Limb (tissue), 2 donors: ENCODE data around the gene ARHGEF16.

ENCODE experiments used
- DNase-seq, 2 donors: peaks; one replicate each; pipeline ENCODE4 v3.0.0-alpha.2; 2016; ENCODE audit errors: extremely low spot score in 2 of 2

ARHGEF16 gene

DNA sequence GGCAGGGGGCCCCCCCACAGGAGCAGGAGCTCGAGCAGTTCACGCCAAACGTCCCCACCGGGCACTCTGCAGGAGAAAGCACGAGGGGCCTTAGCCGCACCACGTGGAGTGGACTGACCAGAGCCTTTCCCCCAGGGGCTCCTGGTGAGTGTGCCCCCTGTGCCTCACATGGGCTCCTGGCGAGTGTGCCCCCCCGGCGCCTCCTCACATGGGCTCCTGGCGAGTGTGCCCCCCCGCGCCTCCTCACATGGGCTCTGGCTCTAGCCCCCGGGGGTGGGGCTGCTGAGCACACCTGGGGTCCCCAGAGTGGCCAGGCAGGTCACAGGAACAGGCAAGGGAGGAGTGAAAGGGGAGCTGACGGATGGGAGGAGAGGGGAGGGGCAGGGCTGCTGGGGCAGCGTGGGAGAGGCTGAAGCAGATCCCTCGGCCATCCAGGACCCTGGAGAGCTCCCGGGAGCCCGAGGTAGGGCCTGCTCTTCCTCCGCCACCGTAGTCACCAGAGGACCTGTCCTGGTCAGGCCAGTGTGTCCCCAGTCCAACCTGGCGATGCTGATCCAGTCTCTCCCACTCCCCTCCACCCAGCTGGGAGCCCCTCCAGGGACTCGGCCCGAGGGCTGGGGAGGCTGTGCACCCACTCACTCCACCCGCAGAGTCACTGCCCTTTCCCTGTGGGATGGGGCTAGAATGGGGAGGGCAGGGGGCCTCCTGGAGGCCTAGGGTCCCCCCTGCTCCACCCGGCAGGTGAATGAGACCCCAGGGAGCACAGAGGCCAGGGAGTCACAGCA lies 47.6 kb downstream of the ARHGEF16 start:
- peak in 1 of 2 donors; percentile 92 for DNase-seq

DNA sequence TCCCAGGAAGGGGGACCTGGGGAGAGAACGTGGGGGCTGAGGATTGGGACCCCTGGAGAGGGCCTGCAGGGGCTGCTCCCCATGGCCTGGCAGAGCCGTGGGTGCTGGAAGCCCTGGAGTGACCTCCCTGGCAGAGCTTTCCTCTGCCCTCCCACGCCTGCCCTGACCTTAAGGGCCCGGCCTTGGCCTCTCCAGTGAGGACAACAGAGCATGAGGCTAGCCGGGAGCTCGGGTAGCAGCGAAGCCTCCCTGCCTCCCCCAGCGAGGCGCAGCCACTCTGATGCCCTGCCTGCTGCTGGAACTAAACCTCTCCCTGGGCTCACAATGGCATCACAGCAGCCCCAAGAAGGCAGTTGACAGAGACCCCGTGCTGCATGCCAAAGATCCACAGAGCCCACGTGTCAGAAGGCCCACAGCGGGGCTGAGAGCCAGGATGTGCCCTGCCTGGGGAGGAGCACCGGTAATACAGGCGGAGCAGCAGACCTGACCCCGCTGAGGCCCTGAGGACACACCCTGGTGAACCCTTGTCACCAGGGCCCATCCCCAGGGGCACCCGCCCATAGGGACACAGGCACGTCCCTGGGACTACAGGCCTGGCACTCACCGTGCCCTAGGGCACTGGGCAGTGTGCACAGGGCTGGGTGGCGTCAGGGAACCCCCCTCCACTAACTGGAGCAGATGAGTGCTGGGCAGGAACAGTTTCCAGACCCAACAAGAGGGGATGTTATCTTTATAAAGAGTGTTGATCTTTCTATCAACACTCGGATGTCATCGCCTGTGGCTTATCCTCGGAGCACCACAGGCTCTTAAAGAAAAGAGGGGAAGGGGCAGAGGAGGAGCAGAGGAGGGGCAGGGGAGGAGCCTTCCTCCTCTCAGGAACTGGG lies 48.4 kb downstream of the ARHGEF16 start:
- no peak for DNase-seq

DNA sequence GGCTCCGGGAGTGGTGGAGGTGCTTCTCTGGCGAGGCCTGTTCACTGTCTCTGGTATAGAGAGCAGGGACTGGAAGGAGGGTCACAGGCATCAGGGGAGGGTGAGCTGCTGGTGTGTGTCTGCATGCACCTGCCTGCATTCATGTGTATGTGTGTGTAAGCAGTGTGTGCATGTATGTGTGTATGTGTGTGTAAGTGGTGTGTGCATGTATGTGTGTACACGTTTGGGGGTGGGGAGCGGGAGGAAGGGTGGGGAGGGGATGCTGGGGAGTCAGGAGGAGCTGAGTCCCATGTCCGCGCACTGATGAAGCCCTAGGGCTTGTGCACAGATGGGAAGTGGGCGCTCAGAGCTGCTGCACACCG lies 49.0 kb downstream of the ARHGEF16 start:
- DNase-seq, result no peak

DNA sequence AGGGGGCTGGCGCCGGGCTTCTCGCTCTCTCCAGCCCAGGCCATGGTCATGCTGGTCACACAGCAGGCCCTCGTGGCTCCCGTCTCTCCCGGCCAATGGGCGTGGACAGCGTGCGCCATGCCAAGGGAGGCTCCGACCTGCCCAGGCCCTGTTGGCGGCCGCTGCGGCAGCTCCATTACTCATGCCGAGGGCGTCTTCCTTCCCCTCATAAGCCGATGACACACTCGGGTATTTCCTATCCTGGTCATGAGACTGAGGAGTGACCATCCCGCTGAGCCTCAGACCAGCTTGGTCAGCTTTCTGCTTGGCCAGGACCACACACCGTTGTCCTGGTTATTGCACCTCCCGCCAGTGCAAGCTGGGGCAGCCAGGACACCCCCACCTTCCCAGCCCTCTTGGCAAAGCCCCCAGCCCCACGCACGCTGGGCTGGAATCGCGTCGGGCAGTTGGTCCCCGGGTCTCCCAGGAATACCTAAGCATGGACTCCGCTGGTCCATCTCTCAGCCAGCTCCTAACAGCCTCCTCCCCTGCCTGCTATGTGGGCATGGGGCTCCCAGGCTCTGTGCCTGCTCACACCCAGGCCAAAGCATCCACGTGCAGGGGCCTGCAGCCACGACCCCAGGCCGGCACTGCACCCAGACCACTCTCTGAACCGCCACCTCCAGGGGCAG lies 49.8 kb downstream of the ARHGEF16 start:
- no peak for DNase-seq

DNA sequence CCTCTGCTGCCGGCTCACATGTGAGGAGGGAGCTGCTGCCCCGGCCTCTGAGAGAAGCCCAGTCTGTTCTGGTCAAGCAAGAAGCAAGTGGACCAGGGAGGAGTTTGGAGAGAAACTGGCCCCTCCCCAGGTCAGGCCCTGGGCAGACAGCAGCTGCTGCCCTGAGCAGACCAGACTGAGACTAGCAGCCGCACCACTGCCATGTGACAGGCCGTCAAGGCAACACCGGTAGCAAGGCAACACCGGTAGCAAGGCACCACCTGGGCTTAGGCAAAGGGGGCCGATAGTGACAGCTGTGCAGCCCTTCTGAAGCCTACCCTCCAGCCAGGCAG lies 50.3 kb downstream of the ARHGEF16 start:
- DNase-seq, result no peak

DNA sequence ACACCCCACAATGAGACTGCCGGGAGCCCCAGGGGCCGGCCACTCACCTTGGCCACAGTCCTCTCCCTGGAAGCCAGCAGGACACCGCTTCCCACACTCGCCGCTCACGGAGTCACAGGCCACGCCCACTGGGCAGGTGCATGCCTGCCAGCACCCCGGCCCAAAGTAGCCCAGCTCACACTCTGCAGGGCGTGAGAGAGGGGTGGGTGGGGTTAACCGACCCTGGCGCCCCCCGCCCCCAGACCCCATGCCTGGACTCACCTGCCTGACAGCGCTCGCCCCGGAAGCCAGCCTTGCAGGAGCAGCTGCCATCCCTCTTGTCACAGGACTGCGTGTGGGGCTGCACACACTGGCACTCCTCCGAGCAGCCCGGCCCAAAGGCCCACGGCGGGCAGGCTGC lies 50.7 kb downstream of the ARHGEF16 start:
- DNase-seq, result no peak

DNA sequence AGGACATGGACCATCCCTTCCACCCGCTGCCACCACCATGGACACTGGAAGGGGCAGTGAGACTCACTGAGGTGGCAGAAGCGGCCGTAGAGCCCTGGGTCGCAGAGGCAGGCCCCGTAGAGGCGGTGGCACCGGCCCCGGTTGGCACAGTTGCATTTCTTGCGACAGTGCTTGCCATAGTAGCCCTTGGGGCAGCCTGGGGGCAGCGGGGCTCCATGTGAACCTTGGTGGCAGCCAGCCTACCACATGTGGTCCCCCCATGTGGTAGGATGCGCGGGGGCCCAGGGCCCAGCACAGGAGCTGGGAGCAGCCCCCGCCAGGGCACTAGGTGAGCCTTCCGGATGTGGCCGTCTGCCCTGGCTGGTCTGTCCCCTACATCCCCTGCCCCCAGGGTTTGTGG lies 51.6 kb downstream of the ARHGEF16 start:
- DNase-seq, result no peak

DNA sequence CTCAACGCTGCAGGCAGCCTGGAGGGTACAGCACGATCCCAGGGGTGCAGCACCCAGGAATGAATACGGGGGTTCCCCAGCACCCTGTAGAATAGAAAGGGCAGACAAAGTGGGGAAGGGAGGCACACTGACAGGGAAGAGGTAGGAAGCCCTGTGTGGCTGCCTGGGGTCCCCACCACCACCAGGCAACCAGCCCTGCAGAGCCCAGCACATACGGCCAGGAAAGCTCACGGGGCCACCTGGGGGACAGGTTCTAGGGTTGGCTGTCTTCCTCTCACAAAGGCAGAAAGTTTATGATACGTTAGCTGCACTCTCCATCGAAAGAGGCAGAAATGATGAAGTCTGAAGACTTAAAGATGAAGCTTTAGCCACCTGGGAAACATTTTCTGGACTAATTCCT lies 52.5 kb downstream of the ARHGEF16 start:
- no peak for DNase-seq

DNA sequence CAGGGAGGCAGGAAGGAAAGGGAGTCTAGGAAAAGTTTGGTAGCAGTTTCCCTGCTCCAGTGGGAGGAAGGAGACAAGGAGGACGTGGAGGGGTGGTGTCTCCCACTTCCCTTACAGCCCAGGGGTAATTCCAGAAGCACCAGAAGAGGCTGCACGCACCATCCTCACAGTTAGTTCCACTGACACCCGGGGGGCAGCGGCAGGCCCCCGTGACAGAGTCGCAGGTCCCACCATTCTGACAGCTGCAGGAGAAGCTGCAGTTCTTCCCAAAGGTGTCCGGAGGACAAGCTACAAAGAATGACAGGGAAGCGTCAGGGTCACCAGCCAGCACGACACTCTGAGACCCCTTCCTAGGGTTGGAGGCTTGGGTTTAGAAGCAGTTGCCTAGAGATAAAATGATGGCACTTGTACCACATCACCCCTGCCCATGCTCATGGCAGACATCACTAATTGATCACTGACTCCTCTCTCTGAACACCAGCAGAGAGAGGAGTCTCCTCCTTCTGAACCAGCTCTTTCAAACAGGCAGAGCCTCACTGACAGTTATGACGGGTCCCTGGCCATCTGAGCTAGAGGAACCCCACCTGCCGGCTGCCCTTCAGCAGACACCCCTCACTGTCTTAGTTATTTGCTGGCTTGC lies 53.3 kb downstream of the ARHGEF16 start:
- no peak for DNase-seq

DNA sequence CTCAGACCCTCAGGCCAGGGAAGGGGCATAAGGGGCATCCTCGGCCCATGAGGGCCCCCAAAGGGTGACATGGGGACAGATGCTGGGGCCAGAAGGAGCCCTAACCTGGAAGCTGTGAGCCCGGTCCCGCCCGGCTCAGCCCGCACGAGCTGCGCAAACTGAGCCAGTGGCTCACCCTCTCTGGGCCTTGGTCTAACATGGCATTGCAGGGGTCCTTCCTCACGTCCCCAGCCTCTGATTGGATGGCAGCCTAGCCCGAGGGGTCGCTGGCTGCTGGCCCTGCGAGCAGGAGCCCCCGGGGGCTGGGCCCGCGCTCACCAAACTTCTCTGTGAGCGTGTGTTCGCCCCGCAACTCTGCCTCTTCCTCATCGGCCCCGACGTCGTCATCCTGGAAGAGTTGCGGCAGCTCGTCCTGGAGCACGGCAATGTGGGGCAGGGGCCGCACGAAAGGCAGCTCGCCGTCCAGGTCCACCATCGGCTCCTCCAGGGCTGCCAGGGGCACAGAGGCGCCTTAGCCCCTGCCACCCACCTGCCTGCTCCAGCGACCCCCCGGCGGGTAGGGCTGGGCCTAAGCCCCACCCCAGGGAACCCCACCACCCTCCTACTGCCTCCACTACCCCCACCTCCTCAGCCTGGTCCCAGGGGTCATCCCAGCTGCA lies 54.4 kb downstream of the ARHGEF16 start:
- DNase-seq, result no peak

DNA sequence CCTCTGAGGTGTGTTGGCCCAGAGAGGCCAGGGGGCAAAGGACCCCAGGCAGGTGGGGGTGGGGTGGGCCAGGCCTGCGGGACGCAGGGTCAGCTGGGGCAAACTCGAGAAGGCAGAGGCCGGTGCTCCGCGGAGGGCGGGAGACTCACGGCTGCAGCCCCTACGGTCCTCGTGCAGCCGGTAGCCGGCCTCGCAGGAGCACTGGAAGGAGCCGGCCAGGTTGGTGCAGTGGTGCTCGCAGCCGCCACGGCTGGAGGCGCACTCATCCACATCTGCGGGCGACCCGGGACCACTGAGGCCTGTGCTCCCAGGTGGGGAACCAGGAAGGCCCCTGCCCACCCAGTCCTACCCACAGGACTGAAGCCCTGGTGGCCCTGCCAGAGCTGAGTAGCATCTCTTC lies 55.3 kb downstream of the ARHGEF16 start:
- no peak for DNase-seq

DNA sequence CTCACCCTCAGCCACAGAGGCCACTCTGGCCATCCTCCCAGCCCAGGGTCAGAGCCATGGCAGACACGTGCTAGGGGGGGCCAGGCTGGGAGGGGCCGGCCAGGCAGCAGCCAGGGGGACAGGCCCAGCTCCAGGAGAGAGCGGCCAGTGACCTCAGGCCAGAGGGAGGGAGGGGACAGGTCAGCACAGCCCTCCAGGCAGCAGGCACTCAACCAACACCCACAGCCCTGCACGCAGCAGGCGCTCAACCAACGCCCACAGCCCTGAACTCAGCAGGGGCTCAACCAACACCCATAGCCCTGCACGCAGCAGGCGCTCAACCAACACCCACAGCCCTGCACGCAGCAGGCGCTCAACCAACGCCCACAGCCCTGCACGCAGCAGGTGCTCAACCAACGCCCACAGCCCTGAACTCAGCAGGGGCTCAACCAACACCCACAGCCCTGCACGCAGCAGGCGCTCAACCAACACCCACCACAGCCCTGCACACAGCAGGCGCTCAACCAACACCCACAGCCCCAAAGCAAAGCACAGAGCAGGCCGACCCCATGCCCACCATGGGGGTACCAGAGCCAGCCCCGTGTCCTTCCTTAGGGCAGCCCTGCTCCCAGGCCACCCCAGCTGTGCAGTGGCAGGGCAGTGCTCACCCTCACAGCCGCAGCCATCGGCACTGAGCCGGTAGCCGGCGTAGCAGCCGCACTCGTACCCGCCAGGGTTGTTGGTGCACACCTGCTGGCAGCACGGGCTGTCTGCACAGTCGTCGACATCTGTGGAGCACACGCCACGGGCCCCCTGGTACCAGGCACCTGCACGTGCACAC lies 55.9 kb downstream of the ARHGEF16 start:
- DNase-seq, result no peak

DNA sequence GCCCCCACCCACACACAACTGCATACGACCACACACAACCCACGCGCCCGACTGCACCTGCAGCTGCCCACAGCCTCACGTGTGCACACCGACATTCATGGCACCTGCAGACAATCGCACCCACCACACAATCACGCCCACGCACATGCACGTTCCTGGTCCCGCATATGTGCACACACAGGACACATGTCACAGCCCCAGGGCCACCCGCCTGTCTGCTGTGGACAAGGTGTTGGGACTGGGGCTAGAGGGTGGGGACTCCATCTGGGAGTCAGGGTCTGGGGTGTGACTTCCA lies 56.4 kb downstream of the ARHGEF16 start:
- DNase-seq, result no peak

DNA sequence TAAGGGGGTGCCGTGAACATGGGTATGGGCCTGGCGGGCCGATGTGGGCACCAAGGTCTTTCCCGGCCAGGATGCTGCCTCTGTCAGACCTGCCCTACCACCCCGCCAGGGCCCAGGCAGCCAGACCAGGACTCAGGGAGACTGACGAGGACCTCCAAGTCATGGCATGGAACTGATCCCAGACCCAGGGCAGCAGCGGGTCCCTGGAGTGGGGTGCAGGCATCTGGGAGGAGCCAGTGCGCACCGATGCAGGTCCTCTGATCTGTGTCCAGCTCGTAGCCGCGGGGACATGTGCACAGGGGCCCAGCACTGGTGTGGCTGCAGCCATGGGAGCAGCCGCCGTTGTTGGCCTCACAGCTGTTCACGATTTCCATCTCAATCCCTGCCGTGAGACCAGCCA lies 56.8 kb downstream of the ARHGEF16 start:
- DNase-seq, result no peak

DNA sequence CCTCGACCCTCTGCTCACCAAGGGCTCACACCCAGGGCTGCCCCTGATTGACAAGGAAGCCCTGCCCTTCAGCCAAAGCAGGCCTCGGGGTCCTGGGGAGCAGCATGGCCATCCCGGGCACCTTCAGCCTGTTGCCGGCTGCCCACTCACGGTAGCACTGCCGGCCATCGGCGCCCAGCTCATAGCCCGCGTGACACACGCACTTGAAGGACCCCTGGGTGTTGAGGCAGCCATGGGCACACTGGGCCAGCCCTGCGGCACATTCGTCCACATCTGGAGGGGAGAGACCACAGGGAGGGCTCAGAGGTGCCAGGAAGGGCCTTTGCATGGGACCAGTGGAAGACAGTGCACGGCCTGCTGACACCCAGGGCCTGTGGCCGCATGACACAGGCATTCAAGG lies 57.4 kb downstream of the ARHGEF16 start:
- DNase-seq, result no peak

DNA sequence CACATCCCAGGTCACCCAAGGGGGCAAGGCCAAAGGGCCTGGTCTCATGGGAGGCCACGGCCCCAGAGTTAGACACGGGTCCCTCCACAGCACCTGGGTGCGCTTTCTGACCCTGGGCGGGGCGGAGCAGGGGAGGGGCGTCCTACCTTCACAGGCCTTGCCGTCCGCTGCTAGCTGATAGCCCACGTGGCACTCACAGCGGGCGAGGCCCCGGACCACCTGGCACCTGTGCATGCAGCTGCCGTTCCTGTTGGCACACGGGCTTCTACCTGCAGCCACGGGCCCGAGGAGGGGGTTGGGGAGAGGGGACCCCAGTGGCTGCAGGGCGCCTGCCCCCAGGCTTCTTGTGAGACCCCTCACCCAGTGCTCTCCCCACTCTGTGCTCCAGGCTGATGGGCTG lies 59.9 kb downstream of the ARHGEF16 start:
- DNase-seq, result no peak

DNA sequence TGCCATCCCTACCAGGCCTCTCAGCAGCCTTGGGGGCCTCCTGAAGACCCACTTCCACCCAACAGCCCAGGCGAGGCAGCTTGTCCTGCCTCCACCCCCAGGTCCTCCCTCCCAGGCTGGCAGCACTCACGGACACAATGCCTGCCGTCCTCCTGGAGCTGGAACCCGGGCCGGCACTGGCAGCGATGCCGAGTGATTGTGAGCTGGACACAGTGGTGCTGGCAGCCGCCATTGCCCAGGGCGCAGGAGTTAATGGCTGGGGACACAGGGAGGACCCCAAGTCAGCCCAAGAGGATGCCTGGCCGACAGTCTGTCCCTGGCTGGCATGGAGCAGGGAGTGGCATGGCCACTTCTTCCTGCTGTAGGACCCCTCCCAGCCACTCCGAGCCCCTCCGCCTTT lies 60.8 kb downstream of the ARHGEF16 start:
- no peak for DNase-seq

DNA sequence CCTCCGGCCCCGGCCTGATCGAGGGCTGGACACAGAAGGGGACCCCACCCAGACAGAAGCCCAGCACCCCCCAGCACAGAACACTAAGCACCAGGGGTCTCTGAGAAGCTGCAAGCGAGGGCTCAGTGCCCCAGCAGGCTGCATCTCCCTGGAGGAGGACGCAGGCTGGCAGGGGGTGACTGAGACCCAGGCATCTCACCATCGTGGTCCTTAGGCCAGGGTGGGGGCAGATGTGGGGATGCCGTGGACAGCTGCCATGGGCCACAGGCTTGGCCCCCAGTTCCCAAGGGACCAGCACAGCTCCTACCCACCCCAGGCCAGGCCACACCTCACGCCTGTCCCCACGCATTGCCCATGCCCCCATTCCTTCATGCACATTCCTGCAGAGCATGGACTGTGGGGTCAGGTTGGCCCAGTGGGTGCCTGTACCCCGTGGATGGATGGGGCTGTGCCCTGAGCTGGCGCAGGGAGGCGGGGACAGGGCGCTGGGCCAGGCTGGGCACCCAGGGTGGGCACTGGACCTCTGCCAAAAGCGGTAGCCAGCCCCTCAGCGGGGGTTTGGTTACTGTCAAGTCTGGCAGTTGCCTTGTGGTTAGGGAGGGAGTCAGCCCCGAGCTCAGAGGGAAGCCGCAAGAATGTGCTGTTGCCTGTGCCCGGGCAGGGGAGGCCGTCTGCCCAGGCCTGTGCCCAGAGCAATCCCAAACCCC lies 61.5 kb downstream of the ARHGEF16 start:
- no peak for DNase-seq

DNA sequence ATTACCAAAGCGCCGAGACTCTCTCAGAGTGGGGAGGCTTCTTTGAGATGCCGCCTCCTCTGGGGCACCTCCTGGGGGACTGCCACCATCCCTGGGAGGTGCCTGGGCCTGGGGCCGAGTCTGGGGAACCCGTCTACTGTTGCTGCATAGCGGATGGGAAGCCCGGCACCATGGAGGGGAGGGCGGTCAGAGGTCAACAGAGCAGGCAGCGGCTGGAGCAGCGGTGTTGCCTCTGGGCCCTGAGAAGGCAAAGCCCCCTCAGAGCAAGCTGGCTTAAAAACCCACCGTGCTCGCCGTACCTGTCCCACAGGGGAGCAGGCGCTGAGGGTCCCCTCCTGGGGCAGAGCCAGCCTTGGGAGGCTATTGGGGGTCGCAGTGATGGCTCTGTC lies 62.0 kb downstream of the ARHGEF16 start:
- DNase-seq, result no peak
